Measurements from ENCODE around the gene DPEP1. TPM values are rescaled to one million over a fixed set of nuclear protein-coding genes. Genes with fewer than 3 reads are reported as not detected.
"Not testable (repeated sequence)": the region's sequence is repeated elsewhere in the genome, so short reads cannot be mapped to it uniquely, and the experiment has no call there.

Gene DPEP1
- total RNA-seq, 1 donor from 2014 or later, result not detected

DNA sequence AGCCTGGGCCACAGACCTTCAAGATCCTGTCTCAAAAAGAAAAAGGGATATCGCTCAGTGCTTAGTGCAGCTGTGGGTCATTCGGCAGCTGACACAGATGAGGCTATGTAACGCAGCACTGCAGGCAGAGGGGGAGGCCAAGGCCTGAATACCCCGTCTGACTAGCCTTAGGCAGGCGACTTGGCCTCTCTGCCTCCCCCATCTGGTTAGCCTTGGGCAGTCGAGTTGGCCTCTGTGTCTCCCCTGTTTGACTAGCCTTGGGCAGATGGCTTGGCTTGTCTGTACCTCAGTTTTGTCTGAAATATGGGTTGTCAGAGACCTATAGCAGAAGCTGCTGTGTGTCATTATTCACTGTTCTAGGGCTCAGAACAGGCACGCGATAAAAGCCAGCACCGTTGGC, 54.2 kb downstream of the DPEP1 start:
- Mint-ChIP-seq H3K27ac (ENCODE audit: unreplicated experiment) (no peak overlapping the region), H3K4me1 (ENCODE audit: unreplicated experiment) (peaks cover 2% of the 10 kb centered on the region), H3K4me3 (ENCODE audit: unreplicated experiment) (no peak overlapping the region), H3K36me3 (ENCODE audit: unreplicated experiment) (peaks cover 11% of the 10 kb centered on the region), H3K27me3 (ENCODE audit: unreplicated experiment) (no peaks in the 10 kb centered on the region), H3K9me3 (ENCODE audit: unreplicated experiment) (peaks cover 6% of the 10 kb centered on the region)
- TF ChIP-seq, protein P1, sequence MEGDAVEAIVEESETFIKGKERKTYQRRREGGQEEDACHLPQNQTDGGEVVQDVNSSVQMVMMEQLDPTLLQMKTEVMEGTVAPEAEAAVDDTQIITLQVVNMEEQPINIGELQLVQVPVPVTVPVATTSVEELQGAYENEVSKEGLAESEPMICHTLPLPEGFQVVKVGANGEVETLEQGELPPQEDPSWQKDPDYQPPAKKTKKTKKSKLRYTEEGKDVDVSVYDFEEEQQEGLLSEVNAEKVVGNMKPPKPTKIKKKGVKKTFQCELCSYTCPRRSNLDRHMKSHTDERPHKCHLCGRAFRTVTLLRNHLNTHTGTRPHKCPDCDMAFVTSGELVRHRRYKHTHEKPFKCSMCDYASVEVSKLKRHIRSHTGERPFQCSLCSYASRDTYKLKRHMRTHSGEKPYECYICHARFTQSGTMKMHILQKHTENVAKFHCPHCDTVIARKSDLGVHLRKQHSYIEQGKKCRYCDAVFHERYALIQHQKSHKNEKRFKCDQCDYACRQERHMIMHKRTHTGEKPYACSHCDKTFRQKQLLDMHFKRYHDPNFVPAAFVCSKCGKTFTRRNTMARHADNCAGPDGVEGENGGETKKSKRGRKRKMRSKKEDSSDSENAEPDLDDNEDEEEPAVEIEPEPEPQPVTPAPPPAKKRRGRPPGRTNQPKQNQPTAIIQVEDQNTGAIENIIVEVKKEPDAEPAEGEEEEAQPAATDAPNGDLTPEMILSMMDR (IDR thresholded peaks at IDR 0.05), result no peak
- DNase-seq (ENCODE audit: extremely low spot score, unreplicated experiment), result no peak

DNA sequence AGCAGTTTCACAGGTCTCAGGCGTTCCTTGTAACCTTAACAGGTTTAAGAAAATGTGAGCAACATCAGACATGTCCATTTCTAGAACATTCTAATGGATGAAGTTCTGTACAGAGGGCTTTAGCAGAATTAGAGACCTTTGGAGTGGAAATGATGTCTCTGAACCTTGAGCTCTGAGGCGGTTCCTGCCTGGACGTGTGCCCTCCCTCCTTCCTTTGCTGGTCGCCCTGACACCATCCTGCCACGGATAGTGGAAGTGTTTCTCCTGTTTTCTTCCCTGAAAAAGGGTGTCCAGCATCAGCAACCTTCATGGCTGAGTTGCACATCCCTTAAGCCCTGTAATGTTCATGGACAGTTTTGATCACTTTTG, 55.3 kb downstream of the DPEP1 start:
- DNase-seq (ENCODE audit: extremely low spot score, unreplicated experiment), result no peak
- Mint-ChIP-seq H3K9me3 (ENCODE audit: unreplicated experiment) (peaks cover 6% of the 10 kb centered on the region), H3K27ac (ENCODE audit: unreplicated experiment) (no peak overlapping the region)

DNA sequence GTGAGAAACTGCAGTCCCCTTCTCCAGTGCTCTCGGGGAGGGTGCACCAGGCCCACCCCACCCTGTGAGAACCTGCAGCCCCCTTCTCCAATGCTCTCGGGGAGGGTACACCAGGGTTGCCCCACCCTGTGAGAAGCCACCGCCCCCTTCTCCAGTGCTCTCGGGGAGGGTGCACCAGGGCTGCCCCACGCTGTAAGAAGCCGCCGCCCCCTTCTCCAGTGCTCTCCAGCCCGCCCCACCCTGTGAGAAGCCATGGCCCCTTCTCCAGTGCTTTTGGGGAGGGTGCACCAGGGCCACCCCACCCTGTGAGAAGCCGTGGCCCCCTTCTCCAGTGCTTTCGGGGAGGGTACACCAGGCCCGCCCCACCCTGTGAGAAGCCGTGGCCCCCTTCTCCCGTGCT, 56.3 kb downstream of the DPEP1 start:
- TF ChIP-seq, protein P1 (IDR thresholded peaks at IDR 0.05), result no peak

More for the DNA sequence above, 55.3 kb downstream of the DPEP1 start:
- Mint-ChIP-seq H3K36me3 (ENCODE audit: unreplicated experiment) (peaks cover 11% of the 10 kb centered on the region), H3K27me3 (ENCODE audit: unreplicated experiment) (no peaks in the 10 kb centered on the region), H3K4me3 (ENCODE audit: unreplicated experiment) (no peak overlapping the region), H3K4me1 (ENCODE audit: unreplicated experiment) (peaks cover 2% of the 10 kb centered on the region)
- TF ChIP-seq, protein P1 (IDR thresholded peaks at IDR 0.05), result no peak

DNA sequence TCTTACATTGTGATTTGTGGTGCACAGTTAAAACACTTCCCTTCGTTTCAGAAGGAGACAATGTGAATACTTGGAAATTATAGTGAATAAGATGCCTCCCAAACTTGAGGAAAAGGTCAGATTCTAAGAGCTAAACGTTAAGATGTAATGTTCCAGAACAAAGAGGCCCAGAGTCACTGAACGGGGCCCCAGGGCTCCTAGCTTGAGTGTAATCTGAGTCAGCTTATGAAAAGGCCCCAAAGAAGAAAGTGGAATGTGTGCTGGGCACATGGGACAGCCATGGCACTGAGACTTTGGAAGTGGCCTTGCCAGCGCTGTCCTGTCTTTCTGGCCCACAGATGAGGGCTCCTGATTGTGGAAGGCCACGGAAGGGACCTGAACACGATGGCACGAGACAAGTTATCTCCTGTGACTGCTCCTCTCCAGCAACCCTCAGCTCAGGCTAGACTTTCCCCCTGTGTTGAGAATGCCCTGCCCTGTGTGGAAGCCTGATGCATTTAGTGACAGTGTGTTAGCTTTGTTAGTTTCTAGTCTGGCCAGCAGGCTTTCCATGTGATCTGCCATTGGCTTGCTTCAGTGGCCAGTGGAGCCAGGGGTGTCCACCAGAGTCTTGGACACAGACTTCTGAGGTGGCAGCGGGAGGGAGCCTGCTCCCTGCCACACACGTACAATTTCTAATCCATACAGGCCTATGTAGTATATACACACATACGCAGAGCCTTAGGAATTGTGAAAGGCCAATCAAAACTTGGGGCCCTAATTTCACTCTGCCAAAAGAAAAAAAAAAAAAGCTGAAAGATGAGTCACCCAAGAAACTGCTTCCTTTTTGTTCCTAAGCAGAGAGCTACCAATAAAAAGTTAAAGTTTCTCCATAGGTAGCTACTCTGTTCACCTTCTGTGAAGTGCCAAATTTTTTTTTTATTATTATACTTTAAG, 57.3 kb downstream of the DPEP1 start:
- Mint-ChIP-seq H3K36me3 (ENCODE audit: unreplicated experiment) (peaks cover 4% of the 10 kb centered on the region), H3K27me3 (ENCODE audit: unreplicated experiment) (no peaks in the 10 kb centered on the region), H3K4me3 (ENCODE audit: unreplicated experiment) (no peak overlapping the region), H3K4me1 (ENCODE audit: unreplicated experiment) (peaks cover 2% of the 10 kb centered on the region), H3K27ac (ENCODE audit: unreplicated experiment) (no peak overlapping the region), H3K9me3 (ENCODE audit: unreplicated experiment) (peaks cover 6% of the 10 kb centered on the region)
- TF ChIP-seq, protein P1 (IDR thresholded peaks at IDR 0.05), result no peak
- DNase-seq (ENCODE audit: extremely low spot score, unreplicated experiment), result no peak

More for the DNA sequence above, 56.3 kb downstream of the DPEP1 start:
- H3K9me3 Mint-ChIP-seq (ENCODE audit: unreplicated experiment), result peaks cover 6% of the 10 kb centered on the region
- peaks cover 2% of the 10 kb centered on the region for H3K4me1 Mint-ChIP-seq (ENCODE audit: unreplicated experiment)
- H3K27ac Mint-ChIP-seq (ENCODE audit: unreplicated experiment), result no peak overlapping the region
- no peak for DNase-seq (ENCODE audit: extremely low spot score, unreplicated experiment)
- no peaks in the 10 kb centered on the region for H3K27me3 Mint-ChIP-seq (ENCODE audit: unreplicated experiment)
- H3K4me3 Mint-ChIP-seq (ENCODE audit: unreplicated experiment), result no peak overlapping the region
- H3K36me3 Mint-ChIP-seq (ENCODE audit: unreplicated experiment), result peaks cover 7% of the 10 kb centered on the region

DNA sequence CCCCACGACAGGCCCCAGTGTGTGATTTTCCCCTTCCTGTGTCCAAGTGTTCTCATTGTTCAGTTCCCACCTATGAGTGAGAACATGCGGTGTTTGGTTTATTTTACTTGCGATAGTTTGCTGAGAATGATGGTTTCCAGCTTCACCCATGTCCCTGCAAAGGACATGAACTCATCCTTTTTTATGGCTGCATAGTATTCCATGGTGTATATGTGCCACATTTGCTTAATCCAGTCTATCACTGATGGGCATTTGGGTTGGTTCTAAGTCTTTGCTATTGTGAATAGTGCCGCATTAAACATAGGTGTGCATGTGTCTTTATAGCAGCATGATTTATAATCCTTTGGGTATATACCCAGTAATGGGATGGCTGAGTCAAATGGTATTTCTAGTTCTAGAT, 58.1 kb downstream of the DPEP1 start:
- H3K9me3 Mint-ChIP-seq (ENCODE audit: unreplicated experiment); H3K4me3 Mint-ChIP-seq (ENCODE audit: unreplicated experiment); H3K36me3 Mint-ChIP-seq (ENCODE audit: unreplicated experiment); H3K4me1 Mint-ChIP-seq (ENCODE audit: unreplicated experiment); DNase-seq (ENCODE audit: extremely low spot score, unreplicated experiment); H3K27ac Mint-ChIP-seq (ENCODE audit: unreplicated experiment); H3K27me3 Mint-ChIP-seq (ENCODE audit: unreplicated experiment): not testable (repeated sequence)
